OCI-M1 (cell line): ENCODE results near the gene LCLAT1.

Experiments
- DNase-seq: peaks from one replicate; lab custom pipeline; 2025; lab: John Stamatoyannopoulos, UW

Gene LCLAT1

DNA sequence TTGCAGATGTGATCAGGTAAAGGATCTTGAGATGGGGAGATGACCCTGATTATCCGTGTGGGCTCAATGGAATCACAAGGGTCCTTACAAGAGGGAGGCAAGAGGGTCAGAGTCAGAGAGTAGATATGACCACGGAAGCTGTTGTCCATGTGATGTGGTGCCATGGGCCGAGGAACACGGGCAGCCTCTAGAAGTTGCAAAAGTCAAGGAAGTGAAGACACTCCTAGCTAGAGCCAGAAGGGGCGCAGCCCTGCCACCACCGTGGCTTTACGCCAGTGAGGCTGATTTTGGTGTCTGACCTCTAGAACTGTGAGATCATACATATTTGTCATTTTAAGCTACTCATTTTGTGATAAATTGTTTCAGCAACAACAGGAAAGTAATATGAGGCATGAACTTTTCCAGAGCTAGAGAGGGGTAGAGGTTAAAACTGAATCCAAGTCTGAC lies 245.8 kb downstream of the LCLAT1 start:
- DNase-seq = no peak
